Vagina (tissue), 2 donors: ENCODE data around the gene SCAPER. TPM values are rescaled to one million over a fixed set of nuclear protein-coding genes. Genes with fewer than 3 reads are reported as not detected.
A peak's percentile ranks its signal among the peaks of the same experiment; 100 is the strongest.
"Not testable (repeated sequence)": the region's sequence is repeated elsewhere in the genome, so short reads cannot be mapped to it uniquely, and the experiment has no call there.

Experiments used
- DNase-seq, 2 donors: peaks; one replicate each; pipeline ENCODE4 v3.0.0-alpha.2; 2017; ENCODE audit errors: extremely low spot score in 2 of 2
- H3K27ac ChIP-seq: fragments of 200-600 bp; sonication (generic); one replicate; pipeline ENCODE4 v1.5.1; 2019
- H3K27me3 ChIP-seq: fragments of 200-600 bp; sonication (generic); one replicate; pipeline ENCODE4 v1.5.1; 2019
- H3K36me3 ChIP-seq, 2 donors: fragments of 200-600 bp; sonication (generic); one replicate each; pipeline ENCODE4 v1.5.1; 2017 to 2019
- H3K4me1 ChIP-seq: fragments of 200-600 bp; sonication (generic); one replicate; pipeline ENCODE4 v1.5.1; 2019
- H3K4me3 ChIP-seq, 2 donors: fragments of 200-600 bp; sonication (generic); 1 replicate in 1 of 2; 2 replicates in 1 of 2; pipeline ENCODE4 v1.5.1; 2016 to 2019
- H3K9me3 ChIP-seq: fragments of 200-600 bp; sonication (generic); one replicate; pipeline ENCODE4 v1.5.1; 2019
- POLR2A ChIP-seq, 2 donors: fragments of 450-650 bp; IDR thresholded peaks; one replicate each; pipeline ENCODE4 v1.6.1; 2017; ENCODE audit warnings: antibody characterized with exemption in 2 of 2, mild to moderate bottlenecking in 2 of 2, moderate library complexity in 2 of 2
- POLR2AphosphoS5 ChIP-seq, 2 donors: sonication (generic); formaldehyde crosslinking; IDR thresholded peaks; one replicate each; pipeline ENCODE4 v1.9.0; 2017; ENCODE audit warnings: antibody characterized with exemption in 2 of 2, mild to moderate bottlenecking in 2 of 2, low read depth in 1 of 2; ENCODE audit not compliant: insufficient read depth in 1 of 2
- intact Hi-C: fragments of 100-400 bp; cut with DNase I; formaldehyde crosslinking; loops from one replicate; pipeline ENCODE4 v1.15.1; 2023
- total RNA-seq: library from RNA; depleted of rRNA; stranded (reverse); fragments of >200 nt; gene quantifications from one replicate; pipeline ENCODE4 v1.2.3, GENCODE V29; 2016
- TF ChIP-seq, protein P1 (sequence below), 3 experiments: fragments of 450-650 bp in 2 of 3; fragments of 200-600 bp in 1 of 3; sonication (generic) in 1 of 3; IDR thresholded peaks; one replicate each; pipeline ENCODE4 v1.5.1; 2017 to 2019; ENCODE audit warnings: antibody characterized with exemption in 3 of 3, mild to moderate bottlenecking in 2 of 3, moderate library complexity in 2 of 3

Gene SCAPER
- total RNA-seq, 1 donor from 2014 or later, result 51.3 TPM

DNA sequence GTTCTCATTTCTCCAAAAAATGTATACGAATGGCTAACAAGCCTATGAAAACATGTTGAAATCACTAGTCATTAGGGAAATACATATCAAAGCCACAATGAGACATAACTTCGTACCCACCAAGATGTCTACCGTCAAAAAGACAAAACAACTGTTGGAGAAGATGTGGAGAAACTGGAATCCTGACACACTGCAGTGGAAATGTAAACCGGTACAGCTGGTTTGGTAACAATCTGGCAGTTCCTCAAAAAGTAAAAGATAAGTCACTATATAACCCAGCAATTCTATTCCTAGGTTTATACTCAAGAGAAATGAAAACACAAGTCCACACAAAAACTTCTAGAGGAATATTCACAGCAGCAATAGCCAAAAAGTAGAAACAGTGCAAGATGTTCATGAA, 7.0 kb downstream of the SCAPER start:
- no peak for DNase-seq
- H3K27ac ChIP-seq, result no peak overlapping the region

DNA sequence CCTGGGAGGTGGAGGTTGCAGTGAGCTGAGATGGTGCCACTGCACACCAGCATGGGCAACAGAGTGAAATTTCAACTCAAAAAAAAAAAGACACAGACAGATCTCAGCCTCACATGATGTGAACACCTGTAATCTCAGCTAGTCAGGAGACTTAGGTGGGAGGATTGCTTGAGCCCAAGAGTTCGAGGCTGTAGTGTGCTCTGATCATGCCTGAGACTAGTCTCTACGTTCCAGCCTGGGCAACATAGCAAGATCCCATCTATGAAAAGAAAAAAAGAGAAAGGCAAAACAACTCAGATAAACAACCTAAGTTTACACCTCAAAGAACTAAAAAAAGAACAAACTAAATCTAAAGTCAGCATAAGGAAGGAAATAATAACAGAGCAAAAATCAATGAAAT, 11.0 kb downstream of the SCAPER start:
- Histone ChIP-seq H3K4me1 (no peaks in the 10 kb centered on the region), H3K36me3 (no peaks in the 10 kb centered on the region), H3K27ac (no peak overlapping the region), H3K27me3 (no peaks in the 10 kb centered on the region), H3K9me3 (no peaks in the 10 kb centered on the region), H3K4me3 (no peak overlapping the region)
- intact Hi-C loops, result no loop called here
- no peak for DNase-seq
- TF ChIP-seq, protein P1, sequence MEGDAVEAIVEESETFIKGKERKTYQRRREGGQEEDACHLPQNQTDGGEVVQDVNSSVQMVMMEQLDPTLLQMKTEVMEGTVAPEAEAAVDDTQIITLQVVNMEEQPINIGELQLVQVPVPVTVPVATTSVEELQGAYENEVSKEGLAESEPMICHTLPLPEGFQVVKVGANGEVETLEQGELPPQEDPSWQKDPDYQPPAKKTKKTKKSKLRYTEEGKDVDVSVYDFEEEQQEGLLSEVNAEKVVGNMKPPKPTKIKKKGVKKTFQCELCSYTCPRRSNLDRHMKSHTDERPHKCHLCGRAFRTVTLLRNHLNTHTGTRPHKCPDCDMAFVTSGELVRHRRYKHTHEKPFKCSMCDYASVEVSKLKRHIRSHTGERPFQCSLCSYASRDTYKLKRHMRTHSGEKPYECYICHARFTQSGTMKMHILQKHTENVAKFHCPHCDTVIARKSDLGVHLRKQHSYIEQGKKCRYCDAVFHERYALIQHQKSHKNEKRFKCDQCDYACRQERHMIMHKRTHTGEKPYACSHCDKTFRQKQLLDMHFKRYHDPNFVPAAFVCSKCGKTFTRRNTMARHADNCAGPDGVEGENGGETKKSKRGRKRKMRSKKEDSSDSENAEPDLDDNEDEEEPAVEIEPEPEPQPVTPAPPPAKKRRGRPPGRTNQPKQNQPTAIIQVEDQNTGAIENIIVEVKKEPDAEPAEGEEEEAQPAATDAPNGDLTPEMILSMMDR (IDR thresholded peaks at IDR 0.05), result no peak
- no peak for TF ChIP-seq POLR2AphosphoS5 (IDR thresholded peaks at IDR 0.05; ENCODE audit: insufficient read depth in 1 of 2, low read depth in 1 of 2)
- no peak for TF ChIP-seq POLR2A (IDR thresholded peaks at IDR 0.05)

More for the DNA sequence above, 7.0 kb downstream of the SCAPER start:
- Histone ChIP-seq H3K27me3 (no peaks in the 10 kb centered on the region), H3K4me3 (no peak overlapping the region), H3K9me3 (no peaks in the 10 kb centered on the region), H3K36me3 (no peaks in the 10 kb centered on the region), H3K4me1 (peaks cover 6% of the 10 kb centered on the region)
- TF ChIP-seq POLR2AphosphoS5 (IDR thresholded peaks at IDR 0.05; ENCODE audit: insufficient read depth in 1 of 2, low read depth in 1 of 2), result peak in 1 of 2 donors; percentile 27
- TF ChIP-seq POLR2A (IDR thresholded peaks at IDR 0.05), result no peak
- TF ChIP-seq, protein P1 (IDR thresholded peaks at IDR 0.05), result no peak
- intact Hi-C loops, result no loop called here

DNA sequence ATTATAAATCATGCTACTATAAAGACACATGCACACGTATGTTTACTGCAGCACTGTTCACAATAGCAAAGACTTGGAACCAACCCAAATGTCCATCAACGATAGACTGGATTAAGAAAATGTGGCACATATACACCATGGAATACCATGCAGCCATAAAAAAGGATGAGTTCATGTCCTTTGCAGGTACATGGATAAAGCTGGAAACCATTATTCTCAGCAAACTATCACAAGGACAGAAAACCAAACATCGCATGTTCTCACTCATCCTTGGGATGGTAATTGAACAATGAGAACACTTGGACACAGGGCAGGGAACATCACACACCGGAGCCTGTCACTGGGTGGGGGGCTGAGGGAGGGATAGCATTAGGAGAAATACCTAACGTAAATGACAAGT, 12.3 kb downstream of the SCAPER start:
- H3K27me3 ChIP-seq, H3K4me3 ChIP-seq, H3K36me3 ChIP-seq, H3K27ac ChIP-seq, H3K4me1 ChIP-seq, H3K9me3 ChIP-seq, intact Hi-C loops, DNase-seq: not testable (repeated sequence)

DNA sequence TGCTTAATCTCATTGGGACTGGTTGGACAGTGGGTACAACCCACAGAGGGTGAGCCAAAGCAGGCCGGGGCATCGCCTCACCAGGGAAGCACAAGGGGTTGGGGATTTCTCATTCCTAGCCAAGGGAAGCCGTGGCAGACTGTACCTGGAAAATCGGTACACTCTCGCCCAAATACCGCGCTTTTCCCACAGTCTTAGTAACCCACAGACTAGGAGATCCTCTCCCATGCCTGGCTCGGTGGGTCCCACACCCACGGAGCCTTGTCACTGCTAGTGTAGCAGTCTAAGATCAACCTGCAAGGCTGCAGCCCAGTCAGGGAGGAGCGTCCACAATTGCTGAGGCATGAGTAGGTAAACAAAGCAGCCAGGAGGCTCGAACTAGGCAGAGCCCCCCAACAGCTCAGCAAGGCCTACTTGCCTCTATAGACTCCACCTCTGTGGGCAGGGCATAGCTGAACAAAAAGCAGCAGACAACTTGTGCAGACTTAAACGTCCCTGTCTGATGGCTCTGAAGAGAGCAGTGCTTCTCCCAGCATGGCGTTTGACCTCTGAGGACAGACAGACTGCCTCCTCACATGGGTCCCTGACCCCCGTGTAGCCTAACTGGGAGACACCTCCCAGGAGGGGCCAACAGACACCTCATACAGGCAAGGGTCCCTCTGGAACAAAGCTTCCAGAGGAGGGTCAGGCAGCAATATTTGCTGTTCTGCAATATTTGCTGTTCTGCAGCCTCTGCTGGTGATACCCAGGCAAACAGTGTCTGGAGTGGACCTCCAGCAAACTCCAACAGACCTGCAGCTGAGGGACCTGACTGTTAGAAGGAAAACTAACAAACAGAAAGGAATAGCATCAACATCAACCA, 17.6 kb downstream of the SCAPER start:
- H3K4me1 ChIP-seq, intact Hi-C loops, H3K27me3 ChIP-seq, H3K27ac ChIP-seq, H3K4me3 ChIP-seq, H3K9me3 ChIP-seq, DNase-seq: not testable (repeated sequence)
- peaks cover 0 to 10% of the 10 kb centered on the region in 2 donors for H3K36me3 ChIP-seq

DNA sequence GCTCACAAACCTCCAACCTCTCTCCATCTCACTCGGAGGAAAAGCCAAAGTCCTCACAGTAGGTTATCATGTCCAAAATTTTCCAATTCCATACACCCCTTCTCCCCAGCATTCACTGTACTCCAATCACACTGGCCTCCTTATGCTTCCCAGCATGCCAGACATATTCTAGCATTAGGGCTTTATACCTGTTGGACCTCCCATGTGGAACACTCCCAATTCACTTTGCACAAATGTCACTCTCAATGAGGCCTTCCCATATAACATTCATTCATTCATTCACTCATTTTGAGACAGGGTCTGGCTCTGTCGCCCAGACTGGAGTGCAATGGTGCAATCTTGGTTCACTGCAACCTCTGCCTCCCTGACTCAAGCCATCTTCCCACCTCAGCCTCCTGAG, 19.9 kb downstream of the SCAPER start:
- Histone ChIP-seq H3K9me3 (no peaks in the 10 kb centered on the region), H3K4me1 (no peaks in the 10 kb centered on the region), H3K27ac (no peak overlapping the region), H3K4me3 (no peak overlapping the region), H3K36me3 (peaks cover 0 to 20% of the 10 kb centered on the region in 2 donors), H3K27me3 (no peaks in the 10 kb centered on the region)
- intact Hi-C loops, result no loop called here
- TF ChIP-seq POLR2AphosphoS5 (IDR thresholded peaks at IDR 0.05; ENCODE audit: insufficient read depth in 1 of 2, low read depth in 1 of 2) (no peak), POLR2A (IDR thresholded peaks at IDR 0.05) (no peak)
- TF ChIP-seq, protein P1 (IDR thresholded peaks at IDR 0.05), result no peak
- no peak for DNase-seq

DNA sequence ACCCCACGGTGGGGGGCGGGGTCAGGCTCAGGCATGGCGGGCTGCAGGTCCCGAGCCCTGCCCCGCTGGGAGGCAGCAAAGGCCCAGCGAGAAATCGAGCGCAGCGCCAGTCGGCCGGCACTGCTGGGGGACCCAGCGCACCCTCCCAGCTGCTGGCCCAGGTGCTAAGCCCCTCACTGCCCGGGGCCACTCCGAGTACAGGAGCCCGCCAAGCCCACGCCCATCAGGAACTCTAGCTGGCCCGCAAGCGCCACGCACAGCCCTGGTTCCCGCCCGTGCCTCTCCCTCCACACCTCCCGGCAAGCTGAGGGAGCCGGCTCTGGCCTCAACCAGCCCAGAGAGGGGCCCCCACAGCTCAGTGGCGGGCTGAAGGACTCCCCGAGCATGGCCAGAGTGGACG, 29.2 kb downstream of the SCAPER start:
- TF ChIP-seq, protein P1 (IDR thresholded peaks at IDR 0.05), result no peak
- TF ChIP-seq POLR2AphosphoS5 (IDR thresholded peaks at IDR 0.05; ENCODE audit: insufficient read depth in 1 of 2, low read depth in 1 of 2) (no peak), POLR2A (IDR thresholded peaks at IDR 0.05) (no peak)
- H3K9me3 ChIP-seq, result no peaks in the 10 kb centered on the region

DNA sequence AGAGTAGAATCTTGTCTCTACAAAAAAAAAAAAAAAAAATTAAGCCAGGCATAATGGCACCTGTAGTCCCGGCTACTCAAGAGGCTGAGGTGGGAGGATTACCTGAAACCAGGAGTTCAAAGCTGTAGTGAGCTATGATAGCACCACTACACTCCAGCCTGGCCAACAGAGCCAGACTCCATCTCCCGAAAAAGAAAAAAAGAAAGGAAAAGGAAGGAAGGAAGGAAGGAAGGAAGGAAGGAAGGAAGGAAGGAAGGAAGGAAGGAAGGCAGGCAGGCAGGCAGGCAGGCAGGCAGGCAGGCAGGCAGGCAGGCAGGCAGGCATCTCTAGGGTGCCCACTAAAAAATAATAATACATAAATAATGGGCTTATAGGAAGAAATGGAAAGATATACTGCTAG, 32.1 kb downstream of the SCAPER start:
- DNase-seq, H3K9me3 ChIP-seq, H3K4me3 ChIP-seq, intact Hi-C loops, H3K27ac ChIP-seq, H3K27me3 ChIP-seq, H3K4me1 ChIP-seq: not testable (repeated sequence)
- peaks cover 0 to 12% of the 10 kb centered on the region in 2 donors for H3K36me3 ChIP-seq

More for the DNA sequence above, 29.2 kb downstream of the SCAPER start:
- intact Hi-C loops, result no loop called here
- DNase-seq, result no peak
- H3K27ac ChIP-seq, result no peak overlapping the region
- H3K4me1 ChIP-seq, result no peaks in the 10 kb centered on the region
- no peaks in the 10 kb centered on the region for H3K27me3 ChIP-seq
- no peak overlapping the region for H3K4me3 ChIP-seq
- H3K36me3 ChIP-seq, result peaks cover 0 to 14% of the 10 kb centered on the region in 2 donors
